K562 (cell line): ENCODE measurements around the gene HSD11B1. TPM values are rescaled to one million over a fixed set of nuclear protein-coding genes. Genes with fewer than 3 reads are reported as not detected.

Experiments
- CEBPG ChIP-seq, 3 experiments: fragments of 200-800 bp in 1 of 3; sonication (Bioruptor generic) in 1 of 3; sonication (generic) in 1 of 3; formaldehyde crosslinking in 1 of 3; IDR thresholded peaks in 2 of 3; conservative IDR thresholded peaks in 1 of 3; 2 replicates each; pipeline versions ENCODE4 v1.6.1 to v1.8.0; 2016 to 2022; ENCODE audit warnings: missing compliant biosample characterization in 2 of 3, missing genetic modification characterization in 2 of 3, mild to moderate bottlenecking in 1 of 3, missing genetic modification reagents in 1 of 3
- FOXP1 ChIP-seq: sonication (generic); formaldehyde crosslinking; IDR thresholded peaks from 2 replicates; pipeline ENCODE4 v1.8.0; 2022; ENCODE audit warnings: mild to moderate bottlenecking, missing genetic modification reagents
- GABPB2 ChIP-seq: fragments of 250-450 bp; sonication (Bioruptor Pico); conservative IDR thresholded peaks from 2 replicates; pipeline ENCODE4 v1.5.1; 2021; ENCODE audit warnings: mild to moderate bottlenecking
- HBP1 ChIP-seq: fragments of 450-650 bp; formaldehyde crosslinking; IDR thresholded peaks from 2 replicates; pipeline ENCODE4 v1.4.0; 2022; ENCODE audit warnings: missing genetic modification characterization
- MAFG ChIP-seq: fragments of 450-650 bp; conservative IDR thresholded peaks from 2 replicates; pipeline ENCODE4 v1.6.1; 2016; ENCODE audit warnings: missing genetic modification characterization, missing compliant biosample characterization
- NR1H2 ChIP-seq: sonication (generic); formaldehyde crosslinking; IDR thresholded peaks from 2 replicates; pipeline ENCODE4 v1.4.0; 2020; ENCODE audit warnings: mild to moderate bottlenecking, missing genetic modification reagents
- NR2F6 ChIP-seq: fragments of 450-650 bp; formaldehyde crosslinking; IDR thresholded peaks from 2 replicates; pipeline ENCODE4 v1.4.0; 2020; ENCODE audit warnings: mild to moderate bottlenecking
- RBM17 ChIP-seq: fragments of 200-400 bp; formaldehyde crosslinking; IDR thresholded peaks from 2 replicates; pipeline ENCODE4 v1.6.1; 2017; ENCODE audit warnings: low read depth, mild to moderate bottlenecking, low read length, borderline replicate concordance
- RNF219 ChIP-seq: fragments of 250-450 bp; sonication (Bioruptor Pico); IDR thresholded peaks from 2 replicates; pipeline ENCODE4 v1.5.0; 2022; ENCODE audit warnings: mild to moderate bottlenecking
- USF1 ChIP-seq: sonication (generic); formaldehyde crosslinking; IDR thresholded peaks from 2 replicates; pipeline ENCODE4 v1.9.0; 2022; ENCODE audit warnings: mild to moderate bottlenecking, missing genetic modification reagents
- ZBTB11 ChIP-seq, 3 experiments: fragments of 200-800 bp in 1 of 3; fragments of 250-450 bp in 1 of 3; fragments of 450-650 bp in 1 of 3; sonication (Bioruptor Pico) in 1 of 3; sonication (Bioruptor generic) in 1 of 3; formaldehyde crosslinking in 1 of 3; IDR thresholded peaks; 2 replicates each; pipeline versions ENCODE4 v1.6.1 to v1.8.0; 2016 to 2022; ENCODE audit warnings: mild to moderate bottlenecking in 2 of 3, missing genetic modification characterization in 2 of 3, missing compliant biosample characterization in 1 of 3, moderate library complexity in 1 of 3
- ZFPM2 ChIP-seq: fragments of 250-450 bp; sonication (Bioruptor Pico); IDR thresholded peaks from 2 replicates; pipeline ENCODE4 v1.5.1; 2022; ENCODE audit warnings: mild to moderate bottlenecking
- ZNF778 ChIP-seq: fragments of 450-650 bp; formaldehyde crosslinking; IDR thresholded peaks from 2 replicates; pipeline ENCODE4 v1.4.0; 2020; ENCODE audit warnings: mild to moderate bottlenecking, moderate library complexity
- polyA plus RNA-seq, 8 experiments: library from polyadenylated mRNA; depleted of rRNA in 4 of 8; stranded (reverse) in 5 of 8; unstranded in 3 of 8; fragments of >200 nt; fragmentation: Nextera tagmentation in 2 of 8; fragmentation: Illumina TruSeq in 1 of 8; extraction: Ambion mirVana in 2 of 8; extraction: Trizol in 1 of 8; gene quantifications; 2 replicates each; pipeline versions ENCODE4 v1.2.1 to v1.2.3, GENCODE V29; 2011 to 2014; ENCODE audit warnings: inconsistent platforms in 1 of 8, missing spikeins in 1 of 8
- total RNA-seq, 7 experiments: library from RNA; depleted of rRNA in 6 of 7; stranded (reverse); fragments of >200 nt in 6 of 7; fragmentation: Illumina TruSeq in 2 of 7; extraction: Trizol in 2 of 7; gene quantifications; 2 replicates each; pipeline versions ENCODE4 v1.2.1 to v1.2.3, GENCODE V29; 2011 to 2021; ENCODE audit warnings: low replicate concordance in 1 of 7
- TF ChIP-seq, protein P1 (sequence below): fragments of 250-450 bp; sonication (Bioruptor Pico); IDR thresholded peaks from 2 replicates; pipeline ENCODE4 v1.8.0; 2022; ENCODE audit warnings: inconsistent platforms, mild to moderate bottlenecking, moderate library complexity, borderline replicate concordance
- TF ChIP-seq, protein P2 (sequence below): IDR thresholded peaks from 2 replicates; pipeline ENCODE4 v1.6.1; 2014; ENCODE audit warnings: antibody characterized with exemption

Gene HSD11B1
- total and polyA plus RNA-seq, 9 of the 15 experiments (the other 6 are each of a cell fraction or from before 2014, with no cell fraction given): 0.04 to 0.16 TPM; not detected in 7

DNA sequence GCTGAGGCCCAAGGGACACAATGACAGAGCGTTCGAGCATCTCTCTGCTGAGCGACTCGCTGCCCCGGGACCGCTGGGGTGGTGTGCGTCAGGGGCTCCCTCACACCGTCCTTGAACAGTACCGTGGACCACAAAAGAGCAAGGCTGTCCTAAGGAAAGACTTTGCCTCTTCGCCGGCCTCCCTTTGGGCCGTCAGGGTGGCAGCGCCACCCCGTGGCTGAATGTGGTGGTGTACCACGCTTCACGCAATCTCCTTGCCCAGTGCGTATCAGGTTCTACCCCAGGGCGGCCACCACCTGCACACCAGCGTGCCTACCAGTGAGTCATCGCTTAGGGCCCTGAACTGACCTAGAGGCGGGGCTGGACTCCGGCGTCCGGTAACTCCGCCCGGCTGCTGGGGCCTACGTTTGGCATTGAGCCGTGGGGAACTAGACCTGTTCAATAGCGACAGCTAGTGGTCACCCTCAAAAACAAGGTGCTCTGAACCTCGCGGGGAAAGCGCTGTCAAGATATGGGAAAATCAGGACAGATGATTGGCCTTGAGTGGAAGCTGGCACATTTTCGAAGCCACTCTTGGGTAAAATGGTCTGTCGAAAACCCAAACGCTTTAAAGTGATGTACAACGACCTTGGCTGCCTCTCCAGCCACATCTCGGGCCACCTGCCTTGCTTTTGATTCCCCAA lies 43.1 kb downstream of the HSD11B1 start (continued):
- TF ChIP-seq HBP1 (CRISPR knock-in tag) (no peak), ZFPM2 (CRISPR knock-in tag) (no peak), USF1 (CRISPR knock-in tag) (no peak), NR2F6 (no peak), ZNF778 (CRISPR knock-in tag) (no peak), FOXP1 (CRISPR knock-in tag) (no peak), RNF219 (no peak), NR1H2 (CRISPR knock-in tag) (no peak), RBM17 (no peak), ZBTB11 (CRISPR knock-in tag; IDR thresholded peaks at IDR 0.05) (no peak), GABPB2 (CRISPR knock-in tag) (no peak), CEBPG (CRISPR knock-in tag; IDR thresholded peaks at IDR 0.05) (no peak), CEBPG (tag; conservative IDR thresholded peaks at IDR 0.05 in 1 of 2, IDR thresholded peaks at IDR 0.05 in 1 of 2) (no peak), MAFG (tag) (no peak)
- TF ChIP-seq, protein P1, sequence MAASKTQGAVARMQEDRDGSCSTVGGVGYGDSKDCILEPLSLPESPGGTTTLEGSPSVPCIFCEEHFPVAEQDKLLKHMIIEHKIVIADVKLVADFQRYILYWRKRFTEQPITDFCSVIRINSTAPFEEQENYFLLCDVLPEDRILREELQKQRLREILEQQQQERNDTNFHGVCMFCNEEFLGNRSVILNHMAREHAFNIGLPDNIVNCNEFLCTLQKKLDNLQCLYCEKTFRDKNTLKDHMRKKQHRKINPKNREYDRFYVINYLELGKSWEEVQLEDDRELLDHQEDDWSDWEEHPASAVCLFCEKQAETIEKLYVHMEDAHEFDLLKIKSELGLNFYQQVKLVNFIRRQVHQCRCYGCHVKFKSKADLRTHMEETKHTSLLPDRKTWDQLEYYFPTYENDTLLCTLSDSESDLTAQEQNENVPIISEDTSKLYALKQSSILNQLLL (CRISPR knock-in tag): no peak
- TF ChIP-seq, protein P2, sequence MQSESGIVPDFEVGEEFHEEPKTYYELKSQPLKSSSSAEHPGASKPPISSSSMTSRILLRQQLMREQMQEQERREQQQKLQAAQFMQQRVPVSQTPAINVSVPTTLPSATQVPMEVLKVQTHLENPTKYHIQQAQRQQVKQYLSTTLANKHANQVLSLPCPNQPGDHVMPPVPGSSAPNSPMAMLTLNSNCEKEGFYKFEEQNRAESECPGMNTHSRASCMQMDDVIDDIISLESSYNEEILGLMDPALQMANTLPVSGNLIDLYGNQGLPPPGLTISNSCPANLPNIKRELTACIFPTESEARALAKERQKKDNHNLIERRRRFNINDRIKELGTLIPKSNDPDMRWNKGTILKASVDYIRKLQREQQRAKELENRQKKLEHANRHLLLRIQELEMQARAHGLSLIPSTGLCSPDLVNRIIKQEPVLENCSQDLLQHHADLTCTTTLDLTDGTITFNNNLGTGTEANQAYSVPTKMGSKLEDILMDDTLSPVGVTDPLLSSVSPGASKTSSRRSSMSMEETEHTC: 0 out of 2 replicates have a peak, but pooled peaks have one; percentile 30
